B cell (primary cell): ENCODE measurements around the gene AGL. TPM values are rescaled to one million over a fixed set of nuclear protein-coding genes. Genes with fewer than 3 reads are reported as not detected.

Source experiments
- ATAC-seq: fragments of 200-7000 bp; cut with Tn5 transposase; one replicate; pipeline ENCODE4 v1.10.0; 2021; ENCODE audit warnings: low read depth, mild to moderate bottlenecking, moderate number of reproducible peaks, moderate library complexity
- CTCF ChIA-PET: fragments of 350-600 bp; sonication (Branson Sonifier 250); formaldehyde crosslinking; loops from one replicate; lab custom pipeline; 2021; ENCODE audit warnings: antibody characterized with exemption, inconsistent platforms; lab: Charles Lee
- POLR2A ChIA-PET: fragments of 350-600 bp; sonication (Branson Sonifier 250); formaldehyde crosslinking; loops from one replicate; lab custom pipeline; 2021; ENCODE audit warnings: antibody characterized with exemption; lab: Charles Lee
- DNase-seq: peaks from one replicate; pipeline ENCODE4 v3.0.0; 2013
- H2AFZ ChIP-seq: 2 replicates; pipeline ENCODE4 v1.6.1; 2012; ENCODE audit warnings: mild to moderate bottlenecking, low read depth, low read length; ENCODE audit not compliant: insufficient read depth, poor library complexity, severe bottlenecking
- H3K27ac ChIP-seq, 2 donors: 1 replicate in 1 of 2; 2 replicates in 1 of 2; pipeline ENCODE4 v1.5.1; 2012 to 2013; ENCODE audit warnings: low read length in 2 of 2, mild to moderate bottlenecking in 2 of 2, moderate library complexity in 1 of 2
- H3K27me3 ChIP-seq, 4 experiments: fragments of 200-600 bp in 1 of 4; sonication (generic) in 1 of 4; replicated peaks in 1 of 4; 1 replicate in 2 of 4; 2 replicates in 2 of 4; pipeline versions ENCODE4 v1.6.1 to v1.7.0; 2013 to 2016; ENCODE audit warnings: low read length in 3 of 4, mild to moderate bottlenecking in 2 of 4, mixed read lengths in 1 of 4, moderate library complexity in 1 of 4; ENCODE audit not compliant: insufficient read depth in 4 of 4, control insufficient read depth in 3 of 4; ENCODE audit errors: control extremely low read depth in 1 of 4
- H3K36me3 ChIP-seq, 2 experiments: replicated peaks in 1 of 2; 1 replicate in 1 of 2; 2 replicates in 1 of 2; pipeline versions ENCODE4 v1.6.1 to v1.7.1; 2013; ENCODE audit warnings: low read length in 1 of 2; ENCODE audit not compliant: insufficient read depth in 2 of 2, control insufficient read depth in 1 of 2; ENCODE audit errors: control extremely low read depth in 1 of 2, extremely low read depth in 1 of 2
- H3K4me1 ChIP-seq, 2 donors: fragments of 200-600 bp in 1 of 2; sonication (generic) in 1 of 2; 1 replicate in 1 of 2; 2 replicates in 1 of 2; pipeline versions ENCODE4 v1.5.1 to v1.6.1; 2013 to 2017; ENCODE audit warnings: low read length in 2 of 2; ENCODE audit not compliant: control insufficient read depth in 2 of 2, insufficient read depth in 2 of 2
- H3K4me2 ChIP-seq: replicated peaks from 2 replicates; pipeline ENCODE3; 2012; ENCODE audit warnings: mild to moderate bottlenecking, low read depth, low read length; ENCODE audit not compliant: poor library complexity, severe bottlenecking
- H3K4me3 ChIP-seq, 5 experiments: fragments of 200-600 bp in 1 of 5; sonication (generic) in 1 of 5; 1 replicate in 3 of 5; 2 replicates in 2 of 5; pipeline versions ENCODE4 v1.5.1 to v1.7.0; 2011 to 2016; ENCODE audit warnings: low read length in 4 of 5, mild to moderate bottlenecking in 4 of 5, low read depth in 2 of 5, control low read depth in 1 of 5, moderate library complexity in 1 of 5; ENCODE audit not compliant: insufficient read depth in 1 of 5; ENCODE audit errors: control extremely low read depth in 1 of 5, extremely low read depth in 1 of 5
- H3K79me2 ChIP-seq: fragments of 200-600 bp; sonication (generic); one replicate; pipeline ENCODE4 v1.6.0; 2016; ENCODE audit warnings: low read length; ENCODE audit not compliant: control insufficient read depth, insufficient read depth
- H3K9ac ChIP-seq: fragments of 200-600 bp; sonication (generic); 2 replicates; pipeline ENCODE4 v1.6.1; 2017; ENCODE audit warnings: mild to moderate bottlenecking, low read length, moderate library complexity
- H3K9me3 ChIP-seq, 3 donors: one replicate each; pipeline versions ENCODE4 v1.6.1 to v1.7.1; 2013; ENCODE audit warnings: low read length in 2 of 3; ENCODE audit not compliant: control insufficient read depth in 2 of 3, insufficient read depth in 1 of 3; ENCODE audit errors: control extremely low read depth in 1 of 3
- H4K20me1 ChIP-seq: 2 replicates; pipeline ENCODE4 v1.6.0; 2012; ENCODE audit warnings: mild to moderate bottlenecking, low read length; ENCODE audit not compliant: insufficient read depth, control insufficient read depth, poor library complexity, severe bottlenecking
- H3K27ac Mint-ChIP-seq: one replicate; pipeline ENCODE4 v1.8.0; 2021; ENCODE audit warnings: mixed read lengths
- H3K27me3 Mint-ChIP-seq: one replicate; pipeline ENCODE4 v1.8.0; 2021; ENCODE audit warnings: mixed read lengths
- H3K4me1 Mint-ChIP-seq: one replicate; pipeline ENCODE4 v1.8.0; 2021; ENCODE audit warnings: mixed read lengths
- H3K4me3 Mint-ChIP-seq: one replicate; pipeline ENCODE4 v1.8.0; 2021; ENCODE audit warnings: mixed read lengths
- H3K9me3 Mint-ChIP-seq: one replicate; pipeline ENCODE4 v1.8.0; 2022; ENCODE audit warnings: mixed read lengths; ENCODE audit not compliant: insufficient read depth
- CTCF ChIP-seq: fragments of 200-600 bp; IDR thresholded peaks from one replicate; pipeline ENCODE4 v1.8.0; 2022; ENCODE audit warnings: antibody characterized with exemption, mild to moderate bottlenecking
- EZH2 ChIP-seq: IDR thresholded peaks from 2 replicates; pipeline ENCODE4 v1.6.1; 2012; ENCODE audit warnings: borderline replicate concordance, low read depth, mild to moderate bottlenecking, moderate library complexity, low read length; ENCODE audit not compliant: insufficient read depth, poor library complexity, severe bottlenecking
- WGBS: methylation state at CpG from one replicate; pipeline ENCODE4 v1.1.5; 2013; ENCODE audit warnings: missing lambda C conversion rate; ENCODE audit not compliant: insufficient coverage; 5-methylcytosine and 5-hydroxymethylcytosine counted together
- intact Hi-C: fragments of 100-400 bp; cut with micrococcal nuclease; formaldehyde crosslinking; loops from one replicate; pipeline ENCODE4 v1.10.0; 2022
- polyA plus RNA-seq: library from polyadenylated mRNA; depleted of rRNA; stranded (reverse); fragments of >200 nt; gene quantifications from 2 replicates; pipeline ENCODE4 v1.2.3, GENCODE V29; 2012
- total RNA-seq, 2 donors: library from RNA; stranded (reverse); fragments of 120-200 nt in 1 of 2; gene quantifications; 1 replicate in 1 of 2; 2 replicates in 1 of 2; pipeline versions ENCODE4 v1.2.3 to v1.2.4, GENCODE V29; 2013 to 2022

Gene AGL
- total and polyA plus RNA-seq, 2 donors (not counting 1 experiment from before 2014, with no cell fraction given) = 3.2 to 18.7 TPM

GRCh38 chr1:99806882-99807281 is 43.3 kb upstream of the AGL start:
- H3K4me3 Mint-ChIP-seq = no peak overlapping the region
- WGBS = no CpG with 5 or more reads among the region's 2 CpGs
- no peak overlapping the region for H3K4me2 ChIP-seq
- peaks cover 4% of the 10 kb centered on the region for H3K4me1 Mint-ChIP-seq
- intact Hi-C loops = loop anchor here (5.0 kb wide), 1 partner anchor 45 kb away; the partner anchor contains the start of gene AGL
- H3K36me3 ChIP-seq = no peaks in the 10 kb centered on the region
- no peaks in the 10 kb centered on the region for H3K9me3 ChIP-seq
- H3K27me3 Mint-ChIP-seq = peaks cover 28% of the 10 kb centered on the region
- ChIA-PET CTCF (interaction anchor here (0.8 to 3.4 kb wide), 7 partner anchors 15 to 1067 kb away, joined by 3 to 35 read pairs (median 5); no protein-coding TSS in a partner anchor), POLR2A (no interaction called here)
- TF ChIP-seq EZH2 (no peak), CTCF (no peak)
- peaks cover 0 to 6% of the 10 kb centered on the region in 2 donors for H3K4me1 ChIP-seq
- ATAC-seq (no peak), DNase-seq (no peak)
- no peak overlapping the region for H3K27ac Mint-ChIP-seq
- no peaks in the 10 kb centered on the region for H3K9me3 Mint-ChIP-seq
- no peaks in the 10 kb centered on the region for H4K20me1 ChIP-seq
- H3K27ac ChIP-seq = no peak overlapping the region
- H3K27me3 ChIP-seq = peaks cover 0 to 7% (median 2%) of the 10 kb centered on the region in 4 experiments
- no peak overlapping the region for H3K4me3 ChIP-seq
- H2AFZ ChIP-seq = no peak overlapping the region
- no peak overlapping the region for H3K9ac ChIP-seq
- no peaks in the 10 kb centered on the region for H3K79me2 ChIP-seq

- Mint-ChIP-seq H3K4me1 (peaks cover 4% of the 10 kb centered on the region), H3K4me3 (no peak overlapping the region), H3K27me3 (peaks cover 31% of the 10 kb centered on the region), H3K9me3 (no peaks in the 10 kb centered on the region), H3K27ac (no peak overlapping the region)
- ChIA-PET CTCF (interaction anchor here (1.0 to 3.4 kb wide), 2 partner anchors 652 to 1060 kb away, joined by 4 to 35 read pairs; no protein-coding TSS in a partner anchor), POLR2A (no interaction called here)
- H3K27me3 ChIP-seq = peaks cover 0 to 4% (median 2%) of the 10 kb centered on the region in 4 experiments
- H3K27ac ChIP-seq = no peak overlapping the region
- H3K9ac ChIP-seq = no peak overlapping the region
- no peaks in the 10 kb centered on the region for H4K20me1 ChIP-seq
- peaks cover 0 to 6% of the 10 kb centered on the region in 2 donors for H3K4me1 ChIP-seq
- H3K79me2 ChIP-seq = no peaks in the 10 kb centered on the region
- H3K4me3 ChIP-seq = no peak overlapping the region
- peak; percentile 78 for DNase-seq
- intact Hi-C loops = loop anchor here (1.0 to 5.0 kb wide), 3 partner anchors 44 to 324 kb away; partner anchors contain the start of genes AGL, SASS6 and TRMT13
- ATAC-seq = peak; percentile 56
- TF ChIP-seq CTCF (peak; percentile 85), EZH2 (no peak)
- no peaks in the 10 kb centered on the region for H3K9me3 ChIP-seq
- peak overlapping the region; percentile 9 for H2AFZ ChIP-seq
- H3K36me3 ChIP-seq = no peaks in the 10 kb centered on the region
- H3K4me2 ChIP-seq = no peak overlapping the region
- 0% methylated on average over 1 of the region's 7 CpGs for WGBS
Measured at GRCh38 chr1:99808391-99809115, 41.6 kb upstream of the AGL start.
